OCI-LY3 (cell line): ENCODE results near the gene CAMK1D.

ENCODE experiments used
- EZH2phosphoT487 ChIP-seq: fragments of 200-600 bp; shearing (Covaris generic); IDR thresholded peaks from 2 replicates; pipeline ENCODE4 v1.6.1; 2018; ENCODE audit warnings: antibody characterized with exemption, mixed run types, low read depth
- TF ChIP-seq, protein P1 (sequence below): fragments of 200-600, 300-600 bp; sonication (generic); IDR thresholded peaks from 2 replicates; pipeline ENCODE4 v1.5.1; 2014; ENCODE audit warnings: antibody characterized with exemption, low read length, low read depth

DNA sequence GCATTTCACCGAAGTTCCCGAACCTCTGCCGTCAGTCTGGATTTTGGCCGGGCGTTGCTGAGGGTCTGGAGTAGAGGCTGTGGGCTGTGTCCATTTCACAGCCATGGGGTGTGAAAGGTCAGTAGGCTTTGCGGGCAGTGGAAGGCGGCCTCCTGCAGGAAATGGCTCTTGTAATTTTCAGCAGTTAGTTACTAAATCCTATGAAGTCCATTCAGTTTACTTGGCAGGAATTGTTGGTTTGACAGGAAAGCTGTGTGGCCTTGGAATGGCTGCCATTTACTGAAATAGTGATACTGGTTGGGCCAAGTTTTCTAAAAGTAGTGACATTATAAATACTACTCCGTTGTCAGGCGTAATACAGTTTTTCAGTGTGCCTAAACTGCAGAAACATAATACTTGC, 348.4 kb downstream of the CAMK1D start:
- TF ChIP-seq, protein P1, sequence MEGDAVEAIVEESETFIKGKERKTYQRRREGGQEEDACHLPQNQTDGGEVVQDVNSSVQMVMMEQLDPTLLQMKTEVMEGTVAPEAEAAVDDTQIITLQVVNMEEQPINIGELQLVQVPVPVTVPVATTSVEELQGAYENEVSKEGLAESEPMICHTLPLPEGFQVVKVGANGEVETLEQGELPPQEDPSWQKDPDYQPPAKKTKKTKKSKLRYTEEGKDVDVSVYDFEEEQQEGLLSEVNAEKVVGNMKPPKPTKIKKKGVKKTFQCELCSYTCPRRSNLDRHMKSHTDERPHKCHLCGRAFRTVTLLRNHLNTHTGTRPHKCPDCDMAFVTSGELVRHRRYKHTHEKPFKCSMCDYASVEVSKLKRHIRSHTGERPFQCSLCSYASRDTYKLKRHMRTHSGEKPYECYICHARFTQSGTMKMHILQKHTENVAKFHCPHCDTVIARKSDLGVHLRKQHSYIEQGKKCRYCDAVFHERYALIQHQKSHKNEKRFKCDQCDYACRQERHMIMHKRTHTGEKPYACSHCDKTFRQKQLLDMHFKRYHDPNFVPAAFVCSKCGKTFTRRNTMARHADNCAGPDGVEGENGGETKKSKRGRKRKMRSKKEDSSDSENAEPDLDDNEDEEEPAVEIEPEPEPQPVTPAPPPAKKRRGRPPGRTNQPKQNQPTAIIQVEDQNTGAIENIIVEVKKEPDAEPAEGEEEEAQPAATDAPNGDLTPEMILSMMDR = no peak
- TF ChIP-seq EZH2phosphoT487 = no peak
